K562 (cell line): Measurements from ENCODE around the gene STOX2. TPM values are rescaled to one million over a fixed set of nuclear protein-coding genes. Genes with fewer than 3 reads are reported as not detected.

Source experiments
- ATAC-seq: fragments of 200-7000 bp; cut with Tn5 transposase; 3 replicates; pipeline ENCODE4 v1.9.1; 2020; ENCODE audit warnings: moderate library complexity
- BruUV-seq: library from RNA; stranded (reverse); fragments of 400-500 nt; replicated peaks from 2 replicates; lab custom pipeline; 2021; lab: Mats Ljungman, UMichigan
- CTCF ChIA-PET: fragments of 300-600 bp; formaldehyde crosslinking; extraction: SDS; loops from one replicate; lab custom pipeline; 2021; ENCODE audit warnings: low intra/inter-chr PET ratio; lab: Yijun Ruan, JAX
- POLR2A ChIA-PET: fragments of 300-600, 350-650 bp; sonication (Branson Sonifier 250); formaldehyde crosslinking; extraction: SDS; loops from one replicate; lab custom pipeline; 2021; ENCODE audit warnings: antibody characterized with exemption, inconsistent platforms; lab: Yijun Ruan, JAX
- DNase-seq, 4 experiments: peaks; one replicate each; pipeline versions ENCODE4 v3.0.0 to v3.0.0-alpha.2; 2011 to 2018; ENCODE audit warnings: low spot score in 3 of 4, mixed read lengths in 3 of 4; ENCODE audit errors: extremely low read depth in 1 of 4
- FAIRE-seq: peaks from 2 replicates; lab custom pipeline; 2011; peaks lifted over from hg19 to GRCh38; lab: Jason Lieb, UNC
- H2AFZ ChIP-seq: 2 replicates; pipeline ENCODE4 v1.6.0; 2011; ENCODE audit warnings: low read depth, low read length, control low read depth, inconsistent platforms
- H3K27ac ChIP-seq: fragments of 200-600 bp; 3 replicates; pipeline ENCODE4 v1.8.0; 2011; ENCODE audit warnings: low read depth, mild to moderate bottlenecking, control low read depth, inconsistent platforms, low read length, moderate library complexity, mixed read lengths; ENCODE audit errors: extremely low read depth
- H3K27me3 ChIP-seq, 2 experiments: fragments of 300-600 bp in 1 of 2; 2 replicates in 1 of 2; 3 replicates in 1 of 2; pipeline versions ENCODE4 v1.6.0 to v1.8.0; 2011; ENCODE audit warnings: inconsistent platforms in 2 of 2, low read length in 2 of 2, mild to moderate bottlenecking in 1 of 2, mixed read lengths in 1 of 2, moderate library complexity in 1 of 2; ENCODE audit not compliant: control insufficient read depth in 2 of 2, insufficient read depth in 2 of 2
- H3K36me3 ChIP-seq: fragments of 300-600 bp; 3 replicates; pipeline ENCODE4 v1.8.0; 2011; ENCODE audit warnings: mild to moderate bottlenecking, low read length, inconsistent platforms; ENCODE audit not compliant: control insufficient read depth, insufficient read depth
- H3K4me1 ChIP-seq, 2 experiments: fragments of 200-600 bp in 1 of 2; replicated peaks in 1 of 2; 2 replicates in 1 of 2; 3 replicates in 1 of 2; pipeline versions ENCODE4 v1.5.1 to v1.8.0; 2011; ENCODE audit warnings: inconsistent platforms in 2 of 2, low read length in 2 of 2, mild to moderate bottlenecking in 1 of 2, mixed read lengths in 1 of 2, moderate library complexity in 1 of 2; ENCODE audit not compliant: control insufficient read depth in 2 of 2, insufficient read depth in 2 of 2
- H3K4me2 ChIP-seq: 2 replicates; pipeline ENCODE4 v1.6.1; 2011; ENCODE audit warnings: low read length, control low read depth, inconsistent platforms, mixed read lengths; ENCODE audit not compliant: insufficient read depth
- H3K4me3 ChIP-seq: fragments of 200-600 bp; sonication (generic), shearing (Covaris generic); 2 replicates; pipeline ENCODE4 v1.5.1; 2016; ENCODE audit warnings: control low read depth, inconsistent platforms
- H3K79me2 ChIP-seq: fragments of 200-600 bp; 3 replicates; pipeline ENCODE4 v1.8.0; 2011; ENCODE audit warnings: low read length, inconsistent platforms; ENCODE audit not compliant: control insufficient read depth, insufficient read depth
- H3K9ac ChIP-seq, 2 experiments: 2 replicates each; pipeline versions ENCODE4 v1.6.0 to v1.6.1; 2011; ENCODE audit warnings: low read depth in 2 of 2, low read length in 2 of 2, control low read depth in 1 of 2, inconsistent platforms in 1 of 2, mild to moderate bottlenecking in 1 of 2, mixed read lengths in 1 of 2; ENCODE audit not compliant: insufficient read depth in 1 of 2
- H3K9me1 ChIP-seq: one replicate; pipeline ENCODE4 v1.6.0; 2011; ENCODE audit warnings: inconsistent platforms, mild to moderate bottlenecking, low read length, moderate library complexity; ENCODE audit not compliant: control insufficient read depth, insufficient read depth
- H3K9me3 ChIP-seq: replicated peaks from 2 replicates; pipeline ENCODE4 v1.5.1; 2011; ENCODE audit warnings: low read depth, low read length, inconsistent platforms; ENCODE audit not compliant: control insufficient read depth, insufficient read depth
- H4K20me1 ChIP-seq: replicated peaks from 2 replicates; pipeline ENCODE4 v1.6.1; 2011; ENCODE audit warnings: low read length, inconsistent platforms, mixed read lengths; ENCODE audit not compliant: control insufficient read depth, insufficient read depth
- DMBX1 ChIP-seq: fragments of 250-450 bp; sonication (Bioruptor Pico); IDR thresholded peaks from 2 replicates; pipeline ENCODE4 v1.8.0; 2022; ENCODE audit warnings: inconsistent platforms, mild to moderate bottlenecking, moderate library complexity, borderline replicate concordance
- KLF13 ChIP-seq: fragments of 450-650 bp; IDR thresholded peaks from 2 replicates; pipeline ENCODE4 v1.6.1; 2016; ENCODE audit warnings: missing genetic modification characterization, low read depth, mild to moderate bottlenecking, missing compliant biosample characterization, moderate library complexity, borderline replicate concordance
- RAD51 ChIP-seq: fragments of 450-650 bp; IDR thresholded peaks from 2 replicates; pipeline ENCODE4 v1.7.1; 2016; ENCODE audit warnings: low read depth, mild to moderate bottlenecking, borderline replicate concordance
- ZNF41 ChIP-seq: fragments of 250-450 bp; sonication (Bioruptor Pico); conservative IDR thresholded peaks from 2 replicates; pipeline ENCODE4 v1.4.0; 2020; ENCODE audit warnings: mild to moderate bottlenecking
- ZNF586 ChIP-seq: fragments of 450-650 bp; formaldehyde crosslinking; conservative IDR thresholded peaks from 2 replicates; pipeline ENCODE4 v1.4.0; 2020; ENCODE audit warnings: mild to moderate bottlenecking, moderate library complexity
- ZNF707 ChIP-seq: fragments of 250-450 bp; sonication (Bioruptor Pico); conservative IDR thresholded peaks from 2 replicates; pipeline ENCODE4 v1.8.0; 2022; ENCODE audit warnings: inconsistent platforms, mild to moderate bottlenecking, moderate library complexity
- WGBS: fragments of 100-300 bp; shearing (Covaris generic); methylation state at CpG from one replicate; pipeline ENCODE4 v1.1.6; 2016; ENCODE audit warnings: low coverage, mixed read lengths; ENCODE audit not compliant: insufficient coverage; ENCODE audit errors: missing lambda C conversion rate; 5-methylcytosine and 5-hydroxymethylcytosine counted together
- in situ Hi-C: fragments of 300-500 bp; cut with MboI; formaldehyde crosslinking; loops from 4 replicates; pipeline ENCODE4 v1.15.0; 2018; ENCODE audit warnings: inconsistent platforms, mixed read lengths
- intact Hi-C: fragments of 100-400 bp; cut with micrococcal nuclease; formaldehyde crosslinking; loops from 2 replicates; pipeline ENCODE4 v1.14.2; 2022
- polyA plus RNA-seq, 8 experiments: library from polyadenylated mRNA; depleted of rRNA in 4 of 8; stranded (reverse) in 5 of 8; unstranded in 3 of 8; fragments of >200 nt; fragmentation: Nextera tagmentation in 2 of 8; fragmentation: Illumina TruSeq in 1 of 8; extraction: Ambion mirVana in 2 of 8; extraction: Trizol in 1 of 8; gene quantifications; 2 replicates each; pipeline versions ENCODE4 v1.2.1 to v1.2.3, GENCODE V29; 2011 to 2014; ENCODE audit warnings: inconsistent platforms in 1 of 8, missing spikeins in 1 of 8
- total RNA-seq, 7 experiments: library from RNA; depleted of rRNA in 6 of 7; stranded (reverse); fragments of >200 nt in 6 of 7; fragmentation: Illumina TruSeq in 2 of 7; extraction: Trizol in 2 of 7; gene quantifications; 2 replicates each; pipeline versions ENCODE4 v1.2.1 to v1.2.3, GENCODE V29; 2011 to 2021; ENCODE audit warnings: low replicate concordance in 1 of 7
- TF ChIP-seq, protein P1 (sequence below): fragments of 450-650 bp; IDR thresholded peaks from 2 replicates; pipeline ENCODE4 v1.6.1; 2016; ENCODE audit warnings: low read depth, mild to moderate bottlenecking, moderate library complexity
- TF ChIP-seq, protein P2 (sequence below): fragments of 450-650 bp; IDR thresholded peaks from 2 replicates; pipeline ENCODE4 v1.6.1; 2018; ENCODE audit not compliant: partially characterized antibody
- TF ChIP-seq, protein P3 (sequence below): sonication (generic); formaldehyde crosslinking; IDR thresholded peaks from 2 replicates; pipeline ENCODE4 v1.8.0; 2022; ENCODE audit warnings: mild to moderate bottlenecking, missing genetic modification reagents
- TF ChIP-seq, protein P4 (sequence below), 2 experiments: fragments of 150-350 bp in 1 of 2; IDR thresholded peaks; 2 replicates each; pipeline ENCODE4 v1.6.1; 2012 to 2016; ENCODE audit warnings: low read depth in 2 of 2, low read length in 2 of 2, mild to moderate bottlenecking in 1 of 2, moderate library complexity in 1 of 2

STOX2 gene
- total and polyA plus RNA-seq, 9 of the 15 experiments (the other 6 are each of a cell fraction or from before 2014, with no cell fraction given), result not detected

DNA sequence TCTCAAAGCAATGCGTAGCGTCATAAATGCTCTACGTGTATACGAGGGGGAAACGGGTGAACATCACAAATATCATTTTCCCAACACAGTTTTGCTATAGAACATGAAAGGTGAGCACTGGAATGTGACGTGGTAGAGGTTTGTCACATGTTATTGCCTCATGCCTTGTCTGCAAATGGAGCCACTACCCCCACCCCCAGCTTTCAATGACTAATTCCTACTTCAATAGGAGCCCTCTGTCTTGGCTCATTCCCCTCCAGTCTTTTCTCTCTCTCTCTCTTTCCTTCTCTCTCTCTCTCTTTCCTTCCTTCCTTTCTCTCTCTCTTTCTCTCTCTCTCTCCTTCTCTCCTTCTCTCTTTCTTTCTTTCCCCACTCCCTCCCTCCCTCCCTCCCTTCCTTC lies 127.0 kb downstream of the STOX2 start (continued):
- TF ChIP-seq, protein P1, sequence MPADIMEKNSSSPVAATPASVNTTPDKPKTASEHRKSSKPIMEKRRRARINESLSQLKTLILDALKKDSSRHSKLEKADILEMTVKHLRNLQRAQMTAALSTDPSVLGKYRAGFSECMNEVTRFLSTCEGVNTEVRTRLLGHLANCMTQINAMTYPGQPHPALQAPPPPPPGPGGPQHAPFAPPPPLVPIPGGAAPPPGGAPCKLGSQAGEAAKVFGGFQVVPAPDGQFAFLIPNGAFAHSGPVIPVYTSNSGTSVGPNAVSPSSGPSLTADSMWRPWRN, result no peak
- TF ChIP-seq, protein P2, sequence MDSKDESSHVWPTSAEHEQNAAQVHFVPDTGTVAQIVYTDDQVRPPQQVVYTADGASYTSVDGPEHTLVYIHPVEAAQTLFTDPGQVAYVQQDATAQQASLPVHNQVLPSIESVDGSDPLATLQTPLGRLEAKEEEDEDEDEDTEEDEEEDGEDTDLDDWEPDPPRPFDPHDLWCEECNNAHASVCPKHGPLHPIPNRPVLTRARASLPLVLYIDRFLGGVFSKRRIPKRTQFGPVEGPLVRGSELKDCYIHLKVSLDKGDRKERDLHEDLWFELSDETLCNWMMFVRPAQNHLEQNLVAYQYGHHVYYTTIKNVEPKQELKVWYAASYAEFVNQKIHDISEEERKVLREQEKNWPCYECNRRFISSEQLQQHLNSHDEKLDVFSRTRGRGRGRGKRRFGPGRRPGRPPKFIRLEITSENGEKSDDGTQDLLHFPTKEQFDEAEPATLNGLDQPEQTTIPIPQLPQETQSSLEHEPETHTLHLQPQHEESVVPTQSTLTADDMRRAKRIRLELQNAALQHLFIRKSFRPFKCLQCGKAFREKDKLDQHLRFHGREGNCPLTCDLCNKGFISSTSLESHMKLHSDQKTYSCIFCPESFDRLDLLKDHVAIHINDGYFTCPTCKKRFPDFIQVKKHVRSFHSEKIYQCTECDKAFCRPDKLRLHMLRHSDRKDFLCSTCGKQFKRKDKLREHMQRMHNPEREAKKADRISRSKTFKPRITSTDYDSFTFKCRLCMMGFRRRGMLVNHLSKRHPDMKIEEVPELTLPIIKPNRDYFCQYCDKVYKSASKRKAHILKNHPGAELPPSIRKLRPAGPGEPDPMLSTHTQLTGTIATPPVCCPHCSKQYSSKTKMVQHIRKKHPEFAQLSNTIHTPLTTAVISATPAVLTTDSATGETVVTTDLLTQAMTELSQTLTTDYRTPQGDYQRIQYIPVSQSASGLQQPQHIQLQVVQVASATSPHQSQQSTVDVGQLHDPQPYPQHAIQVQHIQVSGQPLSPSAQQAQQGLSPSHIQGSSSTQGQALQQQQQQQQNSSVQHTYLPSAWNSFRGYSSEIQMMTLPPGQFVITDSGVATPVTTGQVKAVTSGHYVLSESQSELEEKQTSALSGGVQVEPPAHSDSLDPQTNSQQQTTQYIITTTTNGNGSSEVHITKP, result no peak

DNA sequence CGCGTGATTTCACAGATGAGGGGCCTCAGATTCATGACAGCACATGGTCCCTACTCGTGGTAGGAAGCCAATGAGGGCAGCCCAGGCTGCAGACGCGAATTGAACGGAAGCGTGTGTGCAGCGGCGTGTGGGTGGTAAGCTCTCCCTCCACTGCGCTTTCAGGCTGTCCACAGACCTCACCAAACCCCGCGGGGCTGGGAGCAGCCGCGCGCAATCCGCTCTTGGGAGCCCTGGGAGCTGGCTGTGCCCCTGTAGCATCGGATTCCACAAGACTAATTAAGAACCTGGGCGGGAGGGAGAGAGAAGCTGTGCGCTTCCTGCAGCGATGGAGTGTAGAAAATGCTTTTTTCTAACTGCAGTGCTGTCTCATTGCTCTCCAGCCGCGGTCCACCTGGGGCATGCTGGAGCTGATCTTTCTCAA lies 134.9 kb downstream of the STOX2 start:
- Histone ChIP-seq H3K27ac (no peak overlapping the region), H3K9ac (no peak overlapping the region), H3K4me3 (no peak overlapping the region), H3K79me2 (no peaks in the 10 kb centered on the region), H3K36me3 (no peaks in the 10 kb centered on the region), H4K20me1 (no peaks in the 10 kb centered on the region), H3K9me3 (no peaks in the 10 kb centered on the region), H2AFZ (no peak overlapping the region), H3K27me3 (peaks cover 0 to 18% of the 10 kb centered on the region in 2 experiments; a peak in 3 of 5 replicates), H3K4me2 (no peak overlapping the region), H3K9me1 (no peaks in the 10 kb centered on the region), H3K4me1 (no peaks in the 10 kb centered on the region)
- POLR2A ChIA-PET, result no interaction called here
- CTCF ChIA-PET, result no interaction called here
- intact Hi-C loops (no loop called here), in situ Hi-C loops (no loop called here)
- ATAC-seq, result no peak
- WGBS, result under 1% methylated on average over 22 of the region's 22 CpGs
- no peak for DNase-seq
- no peak for FAIRE-seq
- BruUV-seq, result no TSS peak
- no peak for TF ChIP-seq DMBX1 (CRISPR knock-in tag)
- TF ChIP-seq, protein P3, sequence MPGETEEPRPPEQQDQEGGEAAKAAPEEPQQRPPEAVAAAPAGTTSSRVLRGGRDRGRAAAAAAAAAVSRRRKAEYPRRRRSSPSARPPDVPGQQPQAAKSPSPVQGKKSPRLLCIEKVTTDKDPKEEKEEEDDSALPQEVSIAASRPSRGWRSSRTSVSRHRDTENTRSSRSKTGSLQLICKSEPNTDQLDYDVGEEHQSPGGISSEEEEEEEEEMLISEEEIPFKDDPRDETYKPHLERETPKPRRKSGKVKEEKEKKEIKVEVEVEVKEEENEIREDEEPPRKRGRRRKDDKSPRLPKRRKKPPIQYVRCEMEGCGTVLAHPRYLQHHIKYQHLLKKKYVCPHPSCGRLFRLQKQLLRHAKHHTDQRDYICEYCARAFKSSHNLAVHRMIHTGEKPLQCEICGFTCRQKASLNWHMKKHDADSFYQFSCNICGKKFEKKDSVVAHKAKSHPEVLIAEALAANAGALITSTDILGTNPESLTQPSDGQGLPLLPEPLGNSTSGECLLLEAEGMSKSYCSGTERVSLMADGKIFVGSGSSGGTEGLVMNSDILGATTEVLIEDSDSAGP (CRISPR knock-in tag), result no peak
- no peak for TF ChIP-seq RAD51
- TF ChIP-seq ZNF586 (CRISPR knock-in tag), result no peak
- TF ChIP-seq, protein P4, sequence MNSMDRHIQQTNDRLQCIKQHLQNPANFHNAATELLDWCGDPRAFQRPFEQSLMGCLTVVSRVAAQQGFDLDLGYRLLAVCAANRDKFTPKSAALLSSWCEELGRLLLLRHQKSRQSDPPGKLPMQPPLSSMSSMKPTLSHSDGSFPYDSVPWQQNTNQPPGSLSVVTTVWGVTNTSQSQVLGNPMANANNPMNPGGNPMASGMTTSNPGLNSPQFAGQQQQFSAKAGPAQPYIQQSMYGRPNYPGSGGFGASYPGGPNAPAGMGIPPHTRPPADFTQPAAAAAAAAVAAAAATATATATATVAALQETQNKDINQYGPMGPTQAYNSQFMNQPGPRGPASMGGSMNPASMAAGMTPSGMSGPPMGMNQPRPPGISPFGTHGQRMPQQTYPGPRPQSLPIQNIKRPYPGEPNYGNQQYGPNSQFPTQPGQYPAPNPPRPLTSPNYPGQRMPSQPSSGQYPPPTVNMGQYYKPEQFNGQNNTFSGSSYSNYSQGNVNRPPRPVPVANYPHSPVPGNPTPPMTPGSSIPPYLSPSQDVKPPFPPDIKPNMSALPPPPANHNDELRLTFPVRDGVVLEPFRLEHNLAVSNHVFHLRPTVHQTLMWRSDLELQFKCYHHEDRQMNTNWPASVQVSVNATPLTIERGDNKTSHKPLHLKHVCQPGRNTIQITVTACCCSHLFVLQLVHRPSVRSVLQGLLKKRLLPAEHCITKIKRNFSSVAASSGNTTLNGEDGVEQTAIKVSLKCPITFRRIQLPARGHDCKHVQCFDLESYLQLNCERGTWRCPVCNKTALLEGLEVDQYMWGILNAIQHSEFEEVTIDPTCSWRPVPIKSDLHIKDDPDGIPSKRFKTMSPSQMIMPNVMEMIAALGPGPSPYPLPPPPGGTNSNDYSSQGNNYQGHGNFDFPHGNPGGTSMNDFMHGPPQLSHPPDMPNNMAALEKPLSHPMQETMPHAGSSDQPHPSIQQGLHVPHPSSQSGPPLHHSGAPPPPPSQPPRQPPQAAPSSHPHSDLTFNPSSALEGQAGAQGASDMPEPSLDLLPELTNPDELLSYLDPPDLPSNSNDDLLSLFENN (IDR thresholded peaks at IDR 0.05; ENCODE audit: low read depth in 2 of 2, low read length in 2 of 2), result no peak
- no peak for TF ChIP-seq ZNF41
- no peak for TF ChIP-seq ZNF707 (CRISPR knock-in tag)
- no peak for TF ChIP-seq KLF13 (tag)
